Stomach (tissue), 4 donors: ENCODE measurements around the gene PTPN3.

Experiments used
- EP300 ChIP-seq: sonication (generic); formaldehyde crosslinking; IDR thresholded peaks from one replicate; pipeline ENCODE4 v1.6.1; 2017; ENCODE audit warnings: antibody characterized with exemption
- POLR2A ChIP-seq, 4 donors: fragments of 450-650 bp; IDR thresholded peaks; one replicate each; pipeline ENCODE4 v1.6.1; 2016; ENCODE audit warnings: antibody characterized with exemption in 4 of 4, control low read depth in 2 of 4, mild to moderate bottlenecking in 1 of 4, moderate library complexity in 1 of 4

- TF ChIP-seq POLR2A (IDR thresholded peaks at IDR 0.05) = no peak
- no peak for TF ChIP-seq EP300
Measured at GRCh38 chr9:109454601-109455155, 43.4 kb downstream of the PTPN3 start.
